HG02588 (cell line): Measurements from ENCODE around the gene CNTN1.

Experiments used
- ATAC-seq: cut with Tn5 transposase; IDR thresholded peaks from one replicate; pipeline ENCODE4 v1.9.1; 2021; ENCODE audit warnings: mild to moderate bottlenecking, moderate library complexity; ENCODE audit not compliant: unreplicated experiment

Gene CNTN1

DNA sequence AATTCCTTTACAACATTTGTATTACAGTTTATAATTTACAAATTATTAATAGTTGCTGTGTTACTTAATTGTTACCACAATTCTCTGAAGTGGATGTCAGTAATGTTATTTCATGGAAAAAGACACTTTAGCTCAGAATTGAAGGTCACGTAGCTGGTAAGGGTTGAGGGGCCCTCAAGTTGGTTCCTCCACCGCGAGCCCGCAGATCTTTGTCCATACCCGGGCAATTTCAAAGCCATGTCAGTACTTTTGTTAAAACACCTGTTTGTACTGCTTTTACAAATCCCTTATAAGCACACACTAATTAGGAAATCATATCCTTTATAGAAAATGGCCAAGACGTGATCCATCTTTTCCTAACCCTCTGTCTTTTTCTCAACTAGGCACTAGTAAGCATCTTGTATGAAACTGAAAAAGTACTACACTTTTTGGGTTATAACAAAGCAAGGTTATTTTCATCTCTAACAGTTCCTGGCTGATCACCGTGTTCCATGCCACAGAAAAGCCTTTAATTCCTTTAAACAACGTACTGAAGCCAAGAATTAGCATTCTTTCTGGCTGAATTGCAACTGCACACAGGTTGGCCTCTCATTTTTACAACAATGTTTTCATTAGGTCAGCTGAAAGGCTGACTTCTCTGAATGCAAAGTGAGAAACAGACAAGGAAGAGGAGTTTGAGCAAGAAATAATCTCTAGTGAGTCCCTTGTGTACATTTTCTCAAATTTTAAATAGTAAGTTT, 76.1 kb downstream of the CNTN1 start:
- ATAC-seq = no peak

DNA sequence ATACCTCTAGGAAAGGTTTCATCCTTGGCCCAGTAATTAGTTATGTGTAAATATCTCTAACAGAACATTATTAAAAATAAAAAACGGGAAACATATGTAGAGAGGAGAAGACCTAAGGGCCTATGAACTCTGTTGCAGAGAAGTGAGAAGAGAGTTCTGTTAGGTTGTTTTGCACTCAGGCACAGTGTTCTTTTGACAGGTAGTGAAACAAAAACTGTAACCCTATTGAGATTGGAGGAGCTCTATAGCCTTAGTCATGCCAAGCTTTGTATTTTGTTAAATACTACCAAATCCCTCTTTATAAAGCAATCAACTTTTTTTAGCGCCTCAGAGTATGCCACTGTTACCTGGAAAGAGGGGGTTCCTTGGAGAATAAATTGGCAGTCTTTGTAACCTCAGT, 77.6 kb downstream of the CNTN1 start:
- ATAC-seq = no peak

DNA sequence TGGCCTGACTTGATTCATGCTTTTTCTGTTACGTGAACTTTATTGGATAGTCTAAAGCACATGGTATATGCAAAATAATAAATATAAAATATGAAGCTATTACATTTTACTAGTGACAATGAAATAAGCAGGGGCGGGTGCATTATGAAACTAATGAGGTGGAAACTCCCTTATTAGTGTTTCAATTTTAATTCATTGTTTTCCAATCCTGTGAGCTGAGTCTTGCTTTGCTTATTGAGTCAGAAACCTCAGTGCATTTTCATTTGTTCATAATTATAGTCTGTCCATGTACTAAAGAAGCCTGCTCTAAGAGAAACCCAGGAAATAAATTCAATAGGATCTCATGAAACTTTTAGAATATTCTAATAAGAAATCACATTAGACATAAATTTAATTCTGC, 78.5 kb downstream of the CNTN1 start:
- no peak for ATAC-seq

DNA sequence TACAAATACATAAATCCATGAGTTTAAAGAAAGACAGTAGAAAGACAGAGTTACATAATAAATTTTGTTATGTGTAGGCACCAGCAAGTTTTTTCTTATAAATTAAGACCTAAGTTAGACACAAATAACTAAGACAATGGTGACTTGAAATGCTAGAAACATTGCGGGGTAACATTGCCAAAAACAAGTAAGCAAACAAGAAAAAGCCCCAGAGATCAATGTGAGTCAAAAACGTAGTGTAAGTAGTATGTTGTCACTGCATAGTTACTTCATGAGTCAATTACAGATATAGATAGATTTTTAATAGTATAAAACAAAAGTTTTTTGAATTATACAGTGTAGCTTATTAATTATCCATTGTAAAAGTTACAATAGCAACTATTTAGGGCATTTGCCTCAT, 83.4 kb downstream of the CNTN1 start:
- ATAC-seq = no peak

DNA sequence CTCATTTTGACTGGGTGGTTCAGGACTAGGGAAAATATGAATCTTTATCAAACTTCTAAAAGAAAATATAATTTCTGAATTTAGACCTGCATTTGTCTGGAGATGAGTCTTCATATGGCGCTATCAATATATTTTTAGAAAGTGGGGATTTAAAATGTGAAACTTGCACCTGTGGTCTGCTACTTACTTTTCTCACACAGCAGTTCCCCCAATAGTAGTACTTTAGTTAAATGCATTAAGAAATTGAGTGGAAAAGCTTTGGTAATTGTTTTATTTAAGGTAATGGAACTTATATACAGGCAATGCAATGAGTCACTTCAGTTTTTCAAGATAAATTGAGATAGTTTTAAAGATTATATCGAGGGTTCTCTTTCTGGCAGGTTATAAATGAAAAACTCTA, 91.9 kb downstream of the CNTN1 start:
- no peak for ATAC-seq

DNA sequence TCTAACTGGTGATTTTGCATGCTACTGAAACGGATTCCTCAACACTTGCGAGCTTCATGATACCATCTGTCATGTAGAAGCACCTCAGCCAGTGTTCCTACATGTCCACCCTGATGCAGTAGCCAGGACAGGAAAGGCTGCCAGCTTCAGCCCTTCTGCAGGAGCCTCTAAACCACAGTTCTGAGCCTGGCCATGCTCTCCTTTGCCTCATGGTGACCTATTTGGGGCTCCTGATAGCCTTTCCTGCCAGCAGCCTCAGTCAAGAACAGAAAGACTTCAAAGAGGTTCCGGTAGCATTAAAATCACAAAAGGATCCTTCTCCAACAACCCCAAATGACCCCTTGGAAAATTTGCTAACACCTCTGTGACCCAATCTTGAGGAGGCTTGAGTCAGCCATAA, 96.0 kb downstream of the CNTN1 start:
- no peak for ATAC-seq

DNA sequence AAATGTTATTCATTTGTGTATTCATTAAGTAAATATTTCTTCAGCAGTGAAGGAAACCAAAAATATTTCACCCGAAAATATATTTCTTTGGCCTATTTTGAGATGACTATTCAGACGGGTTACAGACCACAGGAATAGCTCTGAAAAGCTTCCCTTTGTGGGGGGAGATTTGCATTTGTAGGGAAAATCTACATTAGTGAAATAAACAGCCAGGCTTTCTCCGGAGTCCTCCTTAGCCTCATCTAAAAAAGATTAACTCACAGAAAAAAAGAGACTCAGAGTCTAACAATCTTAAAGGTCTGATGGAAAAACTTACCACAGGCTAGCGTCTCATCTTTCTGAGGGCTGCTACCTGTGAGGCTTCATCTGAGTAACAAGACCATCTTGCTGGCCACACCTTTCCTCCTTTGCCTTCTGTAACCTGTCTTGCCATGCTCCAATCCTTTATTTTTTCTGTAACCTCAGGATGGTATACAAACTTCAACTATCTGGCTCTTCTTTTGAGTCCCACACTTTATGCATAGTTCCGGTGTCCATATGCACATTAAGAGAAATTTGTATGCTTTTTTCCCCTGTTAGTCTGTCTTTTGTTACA, 100.7 kb downstream of the CNTN1 start:
- ATAC-seq = no peak

DNA sequence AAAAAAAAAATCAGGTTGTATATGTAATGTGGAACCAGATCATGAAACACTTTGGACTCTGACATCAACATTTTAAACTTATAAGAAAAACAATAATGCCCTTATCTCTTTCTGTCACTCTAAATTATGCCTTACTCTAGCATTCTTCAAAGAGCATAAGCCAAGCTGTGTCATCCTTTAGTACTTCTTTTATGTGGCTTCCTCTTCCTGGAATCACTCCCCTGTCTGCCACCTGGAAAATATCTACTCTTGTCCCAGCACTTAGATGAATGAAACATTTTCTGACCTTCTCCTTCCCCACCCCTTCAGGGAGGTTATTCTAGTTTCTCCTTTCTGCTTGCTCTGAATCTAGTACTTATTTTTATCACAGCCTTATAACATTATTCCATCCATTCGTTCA, 101.2 kb downstream of the CNTN1 start:
- no peak for ATAC-seq

DNA sequence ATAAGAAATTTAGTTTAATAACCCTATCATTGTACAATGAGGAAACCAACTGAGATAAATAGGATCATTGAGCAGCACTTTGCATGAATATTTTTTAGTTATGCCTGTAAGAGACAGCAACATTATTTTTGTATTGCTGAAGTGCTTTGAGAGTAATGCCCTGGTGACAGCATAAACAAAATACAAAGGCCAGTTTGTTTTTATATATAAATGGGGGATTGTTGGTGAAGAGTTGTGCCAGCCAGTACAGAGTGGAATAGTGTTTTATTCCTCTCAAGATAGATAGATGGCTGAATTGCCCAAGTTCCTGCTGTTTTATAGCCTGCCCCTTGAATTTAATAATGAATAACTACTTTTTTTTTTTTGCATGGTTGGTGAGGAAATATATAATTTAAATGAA, 101.8 kb downstream of the CNTN1 start:
- ATAC-seq = no peak

DNA sequence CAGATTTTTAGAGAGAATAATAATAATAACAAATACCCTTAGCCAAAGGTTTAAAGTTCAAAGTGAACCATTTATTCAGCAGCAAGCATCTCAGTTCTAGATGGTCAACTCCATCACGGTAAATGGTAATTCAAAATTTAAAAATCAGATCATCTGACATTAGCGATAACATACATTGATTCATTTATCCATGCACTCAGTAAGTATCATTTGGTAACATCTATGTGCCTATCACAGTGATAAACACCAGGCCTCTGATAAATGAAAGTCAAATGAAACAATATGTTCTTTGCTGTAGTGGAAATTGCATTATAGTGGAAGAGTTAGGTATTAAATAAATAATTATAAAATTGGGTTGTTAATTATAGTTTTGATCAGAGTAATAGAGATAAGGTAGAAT, 108.8 kb downstream of the CNTN1 start:
- no peak for ATAC-seq

DNA sequence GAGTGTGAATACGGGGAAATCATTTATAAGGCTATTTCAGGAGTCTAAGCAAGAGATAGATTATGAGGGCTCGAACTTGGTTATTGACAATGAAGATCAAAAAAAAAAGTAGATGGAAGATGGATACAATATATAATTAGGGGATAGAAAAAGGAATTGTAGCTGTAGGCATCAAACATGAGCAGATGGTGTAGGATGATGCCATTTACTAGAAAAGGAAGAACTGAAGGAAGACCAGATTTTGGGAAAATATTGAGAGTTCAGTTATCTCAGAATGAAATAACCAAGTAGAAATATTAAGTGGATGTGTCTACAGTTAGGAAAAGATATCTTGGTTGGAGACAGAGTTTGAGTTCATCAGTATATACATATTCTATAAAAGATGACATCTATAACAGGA, 109.6 kb downstream of the CNTN1 start:
- ATAC-seq = no peak

DNA sequence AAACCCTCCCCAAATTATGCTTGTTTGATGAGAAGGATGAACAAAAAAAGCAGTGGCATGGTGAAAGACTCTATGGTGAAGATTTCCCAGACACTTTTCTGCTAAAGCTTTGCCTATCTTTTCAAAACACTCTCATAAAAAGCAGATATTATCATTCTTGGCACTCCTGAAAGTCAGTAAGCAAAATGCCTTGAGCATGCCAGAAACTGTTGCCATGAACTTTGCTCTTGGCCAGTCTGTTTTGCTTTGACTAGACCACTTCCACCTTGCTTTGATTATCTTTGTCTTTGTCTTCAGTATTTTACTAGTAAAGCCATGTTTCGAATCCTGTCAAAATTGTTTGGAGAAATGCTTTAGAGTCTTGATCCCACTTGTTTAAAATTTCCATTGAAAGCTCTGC, 110.4 kb downstream of the CNTN1 start:
- no peak for ATAC-seq

DNA sequence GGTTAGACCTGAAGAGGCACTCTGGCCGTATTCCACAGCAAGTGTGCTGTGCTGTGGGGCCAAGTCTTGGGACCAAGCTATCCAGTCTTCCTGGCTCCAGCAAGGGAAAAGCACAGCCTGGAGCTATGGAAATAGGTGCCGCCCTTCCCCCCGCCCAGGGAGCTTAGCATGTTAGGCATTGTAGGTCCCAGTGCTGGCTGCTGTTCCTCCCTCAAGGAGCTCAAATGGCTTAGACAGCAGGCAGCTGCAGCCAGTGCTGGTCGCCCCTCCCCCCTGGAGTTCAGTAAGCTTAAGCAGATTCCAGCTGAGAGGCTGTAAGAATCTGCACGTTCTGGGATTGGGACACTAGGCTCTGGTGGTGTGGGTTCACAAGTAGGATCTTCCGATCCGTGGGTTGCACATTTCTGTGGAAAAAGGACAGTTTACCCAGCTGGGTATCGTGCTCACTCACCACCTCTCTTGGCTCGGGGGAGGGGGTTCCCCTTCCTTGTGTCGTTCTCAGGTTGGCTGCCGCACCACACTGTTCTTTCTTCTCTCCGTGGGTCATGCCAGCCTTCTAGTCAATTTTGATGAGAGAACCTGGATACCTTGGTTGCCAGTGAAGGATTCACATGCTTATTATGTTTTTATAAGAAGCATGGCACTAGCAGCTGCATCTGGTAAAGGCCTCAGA, 127.3 kb downstream of the CNTN1 start:
- ATAC-seq = no peak

DNA sequence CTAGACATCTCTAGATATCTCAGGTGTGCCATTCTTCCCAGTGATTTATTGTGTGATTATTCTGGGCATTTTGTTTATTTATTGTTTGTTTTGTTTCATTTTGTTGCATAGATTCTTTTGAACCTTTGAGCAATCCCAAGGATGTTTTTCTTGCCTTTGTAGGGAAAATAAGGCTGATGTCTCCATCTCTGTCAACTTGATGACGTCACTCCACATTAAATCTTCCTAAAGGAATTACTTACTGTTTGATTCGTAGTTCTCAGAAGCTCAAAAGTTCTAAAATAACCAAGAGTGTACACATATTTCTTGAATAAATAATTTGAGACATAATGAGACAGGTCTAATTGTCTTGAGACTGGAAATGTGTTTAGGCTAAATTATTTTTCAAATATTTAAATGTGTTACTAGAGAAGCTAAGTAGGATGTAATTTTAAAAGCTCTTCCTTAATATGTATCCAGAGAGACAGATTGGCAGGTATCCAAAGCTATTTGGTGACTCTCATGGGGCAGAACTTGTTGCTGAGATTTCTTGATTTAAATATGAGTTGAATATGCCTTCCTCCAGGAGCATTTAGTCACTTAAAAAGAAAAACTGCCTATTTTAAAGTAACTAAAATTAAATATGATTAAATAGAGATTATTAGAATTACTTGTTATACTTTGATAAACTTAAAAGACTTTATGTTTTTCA, 128.7 kb downstream of the CNTN1 start:
- no peak for ATAC-seq

DNA sequence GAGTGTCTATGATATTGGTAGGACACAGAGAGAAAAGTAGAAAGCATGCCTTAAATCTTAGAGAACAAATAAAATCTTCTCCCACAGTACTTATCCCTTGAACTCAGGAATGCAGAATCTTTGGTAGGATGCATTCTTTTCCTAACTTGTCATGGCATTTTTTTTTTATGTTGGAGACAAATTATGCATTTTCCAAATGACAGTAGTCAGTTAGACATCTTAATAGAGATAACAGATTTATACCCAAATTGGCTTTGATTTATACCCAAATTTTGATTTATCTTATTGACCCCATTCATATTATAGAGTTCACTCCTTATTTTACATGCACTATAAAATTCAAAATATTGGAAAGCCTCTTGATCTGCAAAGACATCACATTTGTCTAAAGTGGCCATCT, 132.9 kb downstream of the CNTN1 start:
- no peak for ATAC-seq

DNA sequence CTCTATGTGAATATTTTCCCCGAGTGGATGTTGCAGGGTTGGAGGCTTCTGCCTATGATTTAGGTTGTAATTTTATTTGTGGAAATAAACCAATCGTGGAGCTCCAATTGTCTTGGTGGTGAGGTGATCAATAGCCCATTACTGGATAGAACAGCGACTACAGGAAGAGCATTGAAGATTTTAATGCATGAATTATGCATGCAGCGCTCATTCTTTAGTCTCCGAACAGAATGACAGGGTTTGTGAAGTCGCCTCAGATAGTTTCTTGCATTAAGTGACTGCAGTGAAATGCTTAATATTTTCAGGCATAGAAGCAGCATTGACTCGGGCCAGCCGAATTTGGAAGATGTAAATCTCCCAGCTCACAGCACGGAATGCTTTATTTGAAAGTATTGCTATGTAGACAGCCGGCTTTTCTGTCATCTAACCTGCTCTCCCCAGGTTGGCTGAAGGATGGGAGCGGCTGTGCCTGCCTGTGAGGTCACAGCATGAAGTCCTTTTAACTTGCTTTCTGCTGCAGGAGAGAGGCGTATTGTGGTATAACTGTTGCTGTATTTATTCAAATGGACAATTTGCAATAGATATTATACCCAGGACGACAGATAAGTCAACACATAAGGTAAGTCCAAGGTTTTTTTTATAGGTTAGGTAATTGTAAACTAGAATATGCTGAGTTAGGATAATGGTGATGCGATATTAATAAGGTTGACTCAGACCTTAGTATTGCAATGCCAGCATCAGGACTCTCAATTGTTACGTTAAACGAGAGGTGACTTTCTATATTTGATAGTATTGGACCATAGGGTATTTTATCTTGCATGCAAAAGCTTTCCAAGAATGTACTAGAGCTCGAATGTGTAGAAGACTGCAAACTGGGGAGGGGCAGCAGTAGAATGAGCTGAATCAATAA, 135.7 kb downstream of the CNTN1 start:
- no peak for ATAC-seq

DNA sequence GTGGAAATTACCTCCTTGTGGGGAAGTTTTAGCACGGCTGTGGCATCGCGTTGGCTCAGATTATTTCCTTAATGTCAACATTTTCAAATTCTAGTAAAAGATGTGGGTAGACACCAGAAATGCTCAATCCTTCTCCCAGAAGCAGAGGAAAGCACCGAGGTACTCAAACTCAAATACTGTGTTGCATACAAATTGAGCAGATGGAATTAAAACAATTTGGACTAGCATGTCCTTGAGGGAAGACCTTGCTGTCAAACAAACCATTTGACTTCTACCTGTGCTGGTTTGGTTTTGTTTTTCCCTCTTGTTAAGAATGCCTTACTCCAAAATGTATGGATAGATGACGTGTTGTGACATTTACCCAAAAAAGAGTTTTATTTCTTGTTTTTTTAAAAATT, 136.4 kb downstream of the CNTN1 start:
- no peak for ATAC-seq

DNA sequence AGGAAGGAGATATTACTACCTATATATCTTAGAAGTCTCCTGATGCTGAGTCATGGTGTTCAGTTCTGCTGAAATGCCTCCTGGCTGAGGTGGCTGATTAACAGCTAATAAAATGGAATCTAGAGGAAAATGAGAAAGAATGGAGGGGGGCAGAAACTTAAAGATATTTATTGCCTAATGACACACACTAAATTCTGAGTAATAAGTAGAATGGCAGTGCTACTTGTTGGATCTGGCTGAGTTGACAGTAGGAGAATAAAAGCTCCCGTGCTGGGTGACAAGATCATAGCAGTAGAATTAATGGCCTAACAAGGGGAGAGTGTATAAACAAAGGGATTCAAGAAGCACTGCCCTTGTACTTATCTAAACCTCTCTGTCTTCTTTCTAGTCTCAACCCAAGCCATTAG, 137.5 kb downstream of the CNTN1 start:
- ATAC-seq = no peak

DNA sequence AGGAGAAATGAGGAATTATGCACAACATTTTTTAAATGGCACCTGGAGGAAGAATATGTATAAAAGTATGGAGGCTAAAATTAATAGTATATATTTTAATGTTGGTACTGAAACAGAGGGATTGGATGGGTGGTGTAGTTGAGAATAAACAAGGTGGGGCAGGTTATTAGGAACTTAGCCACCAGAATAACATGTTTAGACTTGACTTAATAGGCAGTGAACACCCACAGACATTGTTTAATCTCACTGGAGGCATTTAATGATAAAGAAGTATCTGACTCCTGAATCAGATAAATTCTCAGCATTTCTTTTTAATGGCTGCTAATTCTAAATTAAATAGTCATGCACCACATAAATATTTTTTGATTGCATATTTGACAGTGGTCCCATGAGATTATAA, 139.7 kb downstream of the CNTN1 start:
- ATAC-seq = no peak

DNA sequence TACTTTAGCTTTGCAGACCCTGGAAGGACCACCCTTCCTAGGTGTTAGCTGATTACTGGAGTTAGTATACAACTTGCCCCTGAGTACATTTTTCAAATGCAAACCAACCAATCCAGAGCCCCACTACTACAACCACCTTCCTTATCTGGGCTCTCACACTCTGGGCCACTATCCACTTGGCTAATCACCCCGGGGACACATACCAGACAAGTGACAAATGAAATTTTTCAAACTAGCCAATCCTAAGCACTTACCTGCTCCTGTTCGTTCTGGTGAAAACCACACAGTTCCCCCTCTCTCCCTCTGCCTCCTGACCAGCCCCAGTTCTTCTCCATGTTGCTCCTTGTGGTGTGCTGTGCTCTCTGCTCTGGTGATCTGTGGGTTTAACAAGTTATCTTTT, 140.4 kb downstream of the CNTN1 start:
- no peak for ATAC-seq

DNA sequence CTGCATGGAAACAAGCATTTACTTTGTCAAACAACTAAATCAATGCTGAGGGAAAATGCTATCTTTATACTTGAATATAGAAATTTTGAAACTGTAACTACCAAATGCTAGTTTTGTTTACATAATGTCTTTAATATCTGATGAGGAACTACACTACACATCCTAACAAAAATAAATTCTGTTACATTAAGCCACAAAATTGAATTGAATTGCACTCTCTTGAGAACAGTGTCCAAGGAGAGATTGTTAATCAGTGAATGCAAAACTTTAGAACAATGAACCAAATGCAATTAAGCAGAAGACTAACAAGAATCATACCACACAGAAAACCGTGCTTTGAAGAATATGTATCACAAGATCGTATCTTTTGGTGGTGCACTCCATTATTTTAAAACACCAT, 141.6 kb downstream of the CNTN1 start:
- ATAC-seq = no peak
